ENCODE data around the gene USP4. TPM values are rescaled to one million over a fixed set of nuclear protein-coding genes. Genes with fewer than 3 reads are reported as not detected.

The USP4 gene
- total RNA-seq, 1 donor from 2014 or later, result 71.3 TPM

- peaks cover 77% of the 10 kb centered on the region for H3K4me1 ChIP-seq
Measured at GRCh38 chr3:49386056-49386756, 46.4 kb upstream of the USP4 start.

GRCh38 chr3:49385617-49386016 lies 45.8 kb upstream of the USP4 start:
- TF ChIP-seq, protein P1, sequence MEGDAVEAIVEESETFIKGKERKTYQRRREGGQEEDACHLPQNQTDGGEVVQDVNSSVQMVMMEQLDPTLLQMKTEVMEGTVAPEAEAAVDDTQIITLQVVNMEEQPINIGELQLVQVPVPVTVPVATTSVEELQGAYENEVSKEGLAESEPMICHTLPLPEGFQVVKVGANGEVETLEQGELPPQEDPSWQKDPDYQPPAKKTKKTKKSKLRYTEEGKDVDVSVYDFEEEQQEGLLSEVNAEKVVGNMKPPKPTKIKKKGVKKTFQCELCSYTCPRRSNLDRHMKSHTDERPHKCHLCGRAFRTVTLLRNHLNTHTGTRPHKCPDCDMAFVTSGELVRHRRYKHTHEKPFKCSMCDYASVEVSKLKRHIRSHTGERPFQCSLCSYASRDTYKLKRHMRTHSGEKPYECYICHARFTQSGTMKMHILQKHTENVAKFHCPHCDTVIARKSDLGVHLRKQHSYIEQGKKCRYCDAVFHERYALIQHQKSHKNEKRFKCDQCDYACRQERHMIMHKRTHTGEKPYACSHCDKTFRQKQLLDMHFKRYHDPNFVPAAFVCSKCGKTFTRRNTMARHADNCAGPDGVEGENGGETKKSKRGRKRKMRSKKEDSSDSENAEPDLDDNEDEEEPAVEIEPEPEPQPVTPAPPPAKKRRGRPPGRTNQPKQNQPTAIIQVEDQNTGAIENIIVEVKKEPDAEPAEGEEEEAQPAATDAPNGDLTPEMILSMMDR (IDR thresholded peaks at IDR 0.05), result no peak
- Histone ChIP-seq H3K9me3 (no peaks in the 10 kb centered on the region), H3K4me1 (peaks cover 74% of the 10 kb centered on the region), H3K36me3 (peaks cover 9% of the 10 kb centered on the region), H3K27ac (no peak overlapping the region), H3K27me3 (ENCODE audit: low read depth) (no peaks in the 10 kb centered on the region), H3K4me3 (no peak overlapping the region)
- no peak for DNase-seq
- intact Hi-C loops (cut with DNase I), result no loop called here
- ATAC-seq, result no peak

More at GRCh38 chr3:49386056-49386756, 46.4 kb upstream of the USP4 start:
- Histone ChIP-seq H3K4me3 (no peak overlapping the region), H3K27ac (peak overlapping the region; percentile 48), H3K9me3 (no peaks in the 10 kb centered on the region), H3K27me3 (ENCODE audit: low read depth) (no peaks in the 10 kb centered on the region), H3K36me3 (peaks cover 9% of the 10 kb centered on the region)
- TF ChIP-seq, protein P1 (IDR thresholded peaks at IDR 0.05), result no peak
- DNase-seq (no peak), ATAC-seq (peak; percentile 55 to 68)
- intact Hi-C loops (cut with DNase I), result no loop called here

DNA sequence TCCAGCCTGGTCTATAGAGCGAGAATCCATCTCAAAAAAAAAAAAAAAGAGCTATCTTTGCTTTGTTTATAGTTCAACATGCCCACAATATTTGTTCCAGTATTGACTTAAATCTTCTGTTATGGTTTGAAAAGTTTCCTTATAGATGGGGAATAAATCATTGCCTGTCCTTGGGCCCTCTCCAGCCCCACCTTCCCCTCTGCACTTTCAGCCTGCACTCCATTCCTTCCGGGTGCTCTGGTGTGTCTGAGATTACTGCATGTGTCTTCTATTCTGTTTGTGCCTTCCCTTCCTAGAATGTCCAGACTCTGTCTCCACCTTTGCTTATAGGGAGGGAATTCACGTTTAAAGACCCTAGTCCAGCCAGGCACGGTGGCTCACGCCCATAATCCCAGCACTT lies 43.5 kb upstream of the USP4 start:
- no peaks in the 10 kb centered on the region for H3K9me3 ChIP-seq
- no peaks in the 10 kb centered on the region for H3K27me3 ChIP-seq (ENCODE audit: low read depth)
- H3K27ac ChIP-seq, result no peak overlapping the region
- ATAC-seq, result no peak
- intact Hi-C loops (cut with DNase I), result no loop called here
- H3K4me3 ChIP-seq, result no peak overlapping the region
- TF ChIP-seq, protein P1 (IDR thresholded peaks at IDR 0.05), result no peak
- DNase-seq, result no peak
- peaks cover 4% of the 10 kb centered on the region for H3K36me3 ChIP-seq
- H3K4me1 ChIP-seq, result peaks cover 81% of the 10 kb centered on the region

DNA sequence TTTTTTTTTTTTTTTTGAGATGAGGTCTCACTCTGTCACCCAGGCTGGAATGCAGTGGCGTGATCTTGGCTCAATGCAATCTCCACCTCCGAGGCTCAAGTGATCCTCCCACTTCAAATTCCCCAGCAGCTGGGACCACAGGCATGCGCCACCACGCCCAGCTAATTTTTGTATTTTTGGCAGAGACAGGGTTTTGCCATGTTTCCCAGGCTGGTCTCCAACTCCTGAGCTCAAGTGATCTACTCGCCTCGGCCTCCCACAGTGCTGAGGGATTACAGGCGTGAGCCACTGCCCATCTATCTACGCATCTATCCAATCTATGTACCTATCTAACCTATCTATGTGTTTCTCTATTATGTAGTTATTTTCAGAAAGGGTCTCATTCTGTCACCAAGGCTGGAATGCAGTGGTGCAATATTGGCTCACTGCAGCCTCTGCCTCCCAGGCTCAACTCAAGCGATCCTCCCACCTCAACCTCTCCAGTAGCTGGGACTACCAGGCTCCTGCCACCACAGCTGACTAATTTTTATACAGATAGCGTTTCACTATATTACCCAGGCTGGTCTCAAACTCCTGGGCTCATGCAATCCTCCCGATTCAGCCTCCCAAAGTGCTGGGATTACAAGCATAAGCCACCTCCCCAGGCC lies 38.5 kb upstream of the USP4 start:
- intact Hi-C loops (cut with DNase I), result no loop called here
- ATAC-seq, result peak; percentile 90 to 92
- peak overlapping the region; percentile 34 for H3K27ac ChIP-seq

GRCh38 chr3:49377483-49377882 lies 37.6 kb upstream of the USP4 start:
- Histone ChIP-seq H3K9me3 (no peaks in the 10 kb centered on the region), H3K4me3 (no peak overlapping the region), H3K27me3 (ENCODE audit: low read depth) (no peaks in the 10 kb centered on the region), H3K27ac (peak overlapping the region; percentile 49), H3K4me1 (peaks cover 51% of the 10 kb centered on the region), H3K36me3 (peaks cover 32% of the 10 kb centered on the region)
- TF ChIP-seq, protein P1 (IDR thresholded peaks at IDR 0.05), result no peak
- ATAC-seq (peak; percentile 47 to 59), DNase-seq (no peak)
- intact Hi-C loops (cut with DNase I), result no loop called here

More for the DNA sequence above, 38.5 kb upstream of the USP4 start:
- no peak overlapping the region for H3K4me3 ChIP-seq
- TF ChIP-seq, protein P1 (IDR thresholded peaks at IDR 0.05), result no peak
- H3K4me1 ChIP-seq, result peaks cover 53% of the 10 kb centered on the region
- no peaks in the 10 kb centered on the region for H3K27me3 ChIP-seq (ENCODE audit: low read depth)
- peaks cover 23% of the 10 kb centered on the region for H3K36me3 ChIP-seq
- peak; percentile 70 for DNase-seq
- no peaks in the 10 kb centered on the region for H3K9me3 ChIP-seq

Data from lower lobe of right lung (tissue), 2 donors.